Astrocyte (in vitro differentiated cells and primary cell): Measurements from ENCODE around the gene FAM124B. TPM values are rescaled to one million over a fixed set of nuclear protein-coding genes. Genes with fewer than 3 reads are reported as not detected.

Source experiments
- DNase-seq: peaks from one replicate; pipeline ENCODE4 v3.0.0-alpha.2; 2010; ENCODE audit warnings: low read depth
- FAIRE-seq: peaks from 2 replicates; lab custom pipeline; 2011; peaks lifted over from hg19 to GRCh38; lab: Jason Lieb, UNC
- H2AFZ ChIP-seq: 2 replicates; pipeline ENCODE4 v1.6.0; 2012; ENCODE audit warnings: low read depth, low read length, inconsistent platforms
- H3K27ac ChIP-seq: 2 replicates; pipeline ENCODE4 v1.5.1; 2011; ENCODE audit warnings: low read depth, low read length, inconsistent platforms
- H3K27me3 ChIP-seq: 2 replicates; pipeline ENCODE4 v1.6.0; 2011; ENCODE audit warnings: low read length, inconsistent platforms; ENCODE audit not compliant: insufficient read depth
- H3K36me3 ChIP-seq: 2 replicates; pipeline ENCODE4 v1.5.1; 2011; ENCODE audit warnings: low read length, inconsistent platforms; ENCODE audit not compliant: insufficient read depth
- H3K4me1 ChIP-seq: 2 replicates; pipeline ENCODE4 v1.5.1; 2011; ENCODE audit warnings: low read length, inconsistent platforms; ENCODE audit not compliant: insufficient read depth
- H3K4me2 ChIP-seq: 2 replicates; pipeline ENCODE4 v1.6.0; 2012; ENCODE audit warnings: low read length, inconsistent platforms
- H3K4me3 ChIP-seq: 2 replicates; pipeline ENCODE4 v1.5.1; 2011; ENCODE audit warnings: low read depth, mild to moderate bottlenecking, low read length, inconsistent platforms; ENCODE audit not compliant: insufficient read depth
- H3K79me2 ChIP-seq: 2 replicates; pipeline ENCODE4 v1.6.0; 2012; ENCODE audit warnings: mild to moderate bottlenecking, low read length, inconsistent platforms; ENCODE audit not compliant: insufficient read depth
- H3K9ac ChIP-seq: 2 replicates; pipeline ENCODE4 v1.6.0; 2012; ENCODE audit warnings: mild to moderate bottlenecking, low read length, inconsistent platforms
- H3K9me3 ChIP-seq: 2 replicates; pipeline ENCODE4 v1.5.1; 2012; ENCODE audit warnings: low read depth, mild to moderate bottlenecking, low read length, inconsistent platforms; ENCODE audit not compliant: insufficient read depth
- H4K20me1 ChIP-seq: 2 replicates; pipeline ENCODE4 v1.6.0; 2012; ENCODE audit warnings: low read length, inconsistent platforms; ENCODE audit not compliant: insufficient read depth
- H3K27ac Mint-ChIP-seq: one replicate; pipeline ENCODE4 v1.8.0; 2021; ENCODE audit warnings: mild to moderate bottlenecking, mixed read lengths; ENCODE audit not compliant: unreplicated experiment
- H3K27me3 Mint-ChIP-seq: one replicate; pipeline ENCODE4 v1.8.0; 2021; ENCODE audit warnings: low read depth, mixed read lengths; ENCODE audit not compliant: unreplicated experiment
- H3K36me3 Mint-ChIP-seq: one replicate; pipeline ENCODE4 v1.8.0; 2021; ENCODE audit warnings: low read depth, mixed read lengths; ENCODE audit not compliant: unreplicated experiment
- H3K4me1 Mint-ChIP-seq: one replicate; pipeline ENCODE4 v1.8.0; 2021; ENCODE audit warnings: low read depth, mixed read lengths; ENCODE audit not compliant: unreplicated experiment
- H3K4me3 Mint-ChIP-seq: one replicate; pipeline ENCODE4 v1.8.0; 2021; ENCODE audit warnings: mild to moderate bottlenecking, moderate library complexity, mixed read lengths; ENCODE audit not compliant: unreplicated experiment
- H3K9me3 Mint-ChIP-seq: one replicate; pipeline ENCODE4 v1.8.0; 2021; ENCODE audit warnings: mild to moderate bottlenecking, mixed read lengths; ENCODE audit not compliant: unreplicated experiment
- EZH2 ChIP-seq: IDR thresholded peaks from 2 replicates; pipeline ENCODE4 v1.6.1; 2012; ENCODE audit warnings: mild to moderate bottlenecking, low read length, inconsistent platforms; ENCODE audit not compliant: insufficient read depth
- total RNA-seq: library from RNA; stranded (reverse); gene quantifications from 2 replicates; pipeline ENCODE4 v1.2.1, GENCODE V29; 2021
- TF ChIP-seq, protein P1 (sequence below): IDR thresholded peaks from 2 replicates; pipeline ENCODE4 v1.5.1; 2011; ENCODE audit warnings: low read depth, mild to moderate bottlenecking, inconsistent platforms, low read length, moderate library complexity; ENCODE audit not compliant: insufficient read depth

Gene FAM124B
- total RNA-seq, 1 donor from 2014 or later, result not detected

DNA sequence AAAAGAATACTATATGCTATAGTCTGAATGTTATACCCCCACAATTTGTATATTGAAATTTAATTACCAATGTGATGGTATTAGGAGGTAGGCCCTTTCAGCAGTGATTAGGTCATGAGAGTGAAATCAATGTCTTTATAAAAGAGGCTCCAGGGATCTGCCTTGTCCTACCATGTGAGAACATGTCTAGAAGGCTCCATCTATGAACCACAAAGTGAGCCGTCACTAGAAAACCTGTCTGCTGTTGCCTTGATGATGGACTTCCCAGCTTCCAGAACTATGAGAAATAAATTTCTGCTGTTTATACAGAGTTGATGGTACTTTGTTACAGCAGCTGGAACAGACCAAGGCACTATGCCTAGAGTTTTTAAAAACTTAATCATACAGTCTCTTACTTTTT is 46.3 kb upstream of the FAM124B start:
- FAIRE-seq, result no peak
- H3K9ac ChIP-seq, result no peak overlapping the region
- no peaks in the 10 kb centered on the region for H3K9me3 ChIP-seq
- H3K36me3 ChIP-seq, result no peaks in the 10 kb centered on the region
- H3K4me3 ChIP-seq, result no peak overlapping the region
- TF ChIP-seq, protein P1, sequence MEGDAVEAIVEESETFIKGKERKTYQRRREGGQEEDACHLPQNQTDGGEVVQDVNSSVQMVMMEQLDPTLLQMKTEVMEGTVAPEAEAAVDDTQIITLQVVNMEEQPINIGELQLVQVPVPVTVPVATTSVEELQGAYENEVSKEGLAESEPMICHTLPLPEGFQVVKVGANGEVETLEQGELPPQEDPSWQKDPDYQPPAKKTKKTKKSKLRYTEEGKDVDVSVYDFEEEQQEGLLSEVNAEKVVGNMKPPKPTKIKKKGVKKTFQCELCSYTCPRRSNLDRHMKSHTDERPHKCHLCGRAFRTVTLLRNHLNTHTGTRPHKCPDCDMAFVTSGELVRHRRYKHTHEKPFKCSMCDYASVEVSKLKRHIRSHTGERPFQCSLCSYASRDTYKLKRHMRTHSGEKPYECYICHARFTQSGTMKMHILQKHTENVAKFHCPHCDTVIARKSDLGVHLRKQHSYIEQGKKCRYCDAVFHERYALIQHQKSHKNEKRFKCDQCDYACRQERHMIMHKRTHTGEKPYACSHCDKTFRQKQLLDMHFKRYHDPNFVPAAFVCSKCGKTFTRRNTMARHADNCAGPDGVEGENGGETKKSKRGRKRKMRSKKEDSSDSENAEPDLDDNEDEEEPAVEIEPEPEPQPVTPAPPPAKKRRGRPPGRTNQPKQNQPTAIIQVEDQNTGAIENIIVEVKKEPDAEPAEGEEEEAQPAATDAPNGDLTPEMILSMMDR, result no peak
- TF ChIP-seq EZH2, result no peak
- DNase-seq, result no peak
- Mint-ChIP-seq H3K9me3 (peaks cover 4% of the 10 kb centered on the region), H3K27ac (no peak overlapping the region), H3K4me3 (no peak overlapping the region), H3K27me3 (peaks cover 3% of the 10 kb centered on the region), H3K4me1 (no peaks in the 10 kb centered on the region), H3K36me3 (no peaks in the 10 kb centered on the region)
- H3K4me1 ChIP-seq, result no peaks in the 10 kb centered on the region
- no peak overlapping the region for H2AFZ ChIP-seq
- no peak overlapping the region for H3K27ac ChIP-seq
- no peaks in the 10 kb centered on the region for H3K27me3 ChIP-seq
- H3K79me2 ChIP-seq, result no peaks in the 10 kb centered on the region
- no peak overlapping the region for H3K4me2 ChIP-seq
- no peaks in the 10 kb centered on the region for H4K20me1 ChIP-seq

DNA sequence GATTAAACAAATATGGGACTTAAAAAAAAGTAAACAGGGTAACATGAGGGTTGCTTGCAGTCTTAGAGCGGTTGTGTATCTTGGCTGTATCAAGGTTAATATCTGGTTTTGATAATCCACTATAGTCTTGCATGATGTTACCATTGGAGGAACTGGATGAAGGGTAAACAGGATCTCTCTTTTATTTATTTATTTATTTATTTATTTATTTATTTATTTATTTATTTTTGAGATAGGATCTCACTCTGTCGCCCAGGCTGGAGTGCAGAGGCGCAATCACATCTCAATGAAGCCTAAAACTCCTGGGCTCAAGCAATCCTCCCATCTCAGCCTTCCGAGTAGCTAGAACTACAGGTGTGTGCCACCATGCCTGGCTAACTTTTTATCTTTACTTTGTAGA is 42.9 kb upstream of the FAM124B start:
- H3K27ac ChIP-seq, result no peak overlapping the region
- no peak overlapping the region for H3K4me3 Mint-ChIP-seq
- no peak overlapping the region for H3K4me3 ChIP-seq
- no peak for DNase-seq
- TF ChIP-seq EZH2, result no peak
- TF ChIP-seq, protein P1, result no peak
- H3K9me3 ChIP-seq, result no peaks in the 10 kb centered on the region
- no peaks in the 10 kb centered on the region for H3K36me3 ChIP-seq
- no peaks in the 10 kb centered on the region for H3K4me1 Mint-ChIP-seq
- no peak overlapping the region for H3K27ac Mint-ChIP-seq
- no peaks in the 10 kb centered on the region for H4K20me1 ChIP-seq
- no peak overlapping the region for H3K4me2 ChIP-seq
- H3K9ac ChIP-seq, result no peak overlapping the region
- no peaks in the 10 kb centered on the region for H3K36me3 Mint-ChIP-seq
- H3K27me3 Mint-ChIP-seq, result peaks cover 3% of the 10 kb centered on the region
- H2AFZ ChIP-seq, result no peak overlapping the region
- peaks cover 2% of the 10 kb centered on the region for H3K4me1 ChIP-seq
- no peaks in the 10 kb centered on the region for H3K79me2 ChIP-seq
- FAIRE-seq, result no peak
- H3K27me3 ChIP-seq, result no peaks in the 10 kb centered on the region
- peaks cover 4% of the 10 kb centered on the region for H3K9me3 Mint-ChIP-seq

DNA sequence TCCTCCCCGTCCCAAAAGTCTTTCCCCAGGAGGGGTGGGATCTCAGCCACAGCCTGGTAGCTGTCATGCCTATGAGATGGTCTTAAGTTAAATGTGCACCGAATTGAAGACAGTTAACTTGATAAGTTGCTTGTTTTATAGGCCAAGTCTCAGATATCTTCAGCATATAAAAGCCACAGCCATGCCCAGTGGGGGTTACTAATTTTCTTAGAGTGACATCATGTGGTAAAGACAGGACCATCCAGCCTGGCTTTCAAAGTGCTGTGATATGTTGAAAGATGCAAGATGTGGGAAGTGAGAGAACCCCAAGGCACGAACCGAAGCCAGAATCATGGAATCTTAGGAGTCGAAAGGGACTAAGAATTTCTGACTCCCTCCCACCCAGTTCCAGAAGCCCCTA is 42.1 kb upstream of the FAM124B start:
- peaks cover 3% of the 10 kb centered on the region for H3K27me3 Mint-ChIP-seq
- no peak overlapping the region for H3K27ac Mint-ChIP-seq
- TF ChIP-seq, protein P1, result no peak
- TF ChIP-seq EZH2, result no peak
- Histone ChIP-seq H3K4me1 (peaks cover 2% of the 10 kb centered on the region), H3K9ac (no peak overlapping the region), H3K27me3 (no peaks in the 10 kb centered on the region), H3K36me3 (no peaks in the 10 kb centered on the region), H3K9me3 (no peaks in the 10 kb centered on the region), H3K27ac (no peak overlapping the region), H3K79me2 (no peaks in the 10 kb centered on the region), H3K4me2 (no peak overlapping the region), H4K20me1 (no peaks in the 10 kb centered on the region), H2AFZ (no peak overlapping the region), H3K4me3 (no peak overlapping the region)
- H3K4me3 Mint-ChIP-seq, result no peak overlapping the region
- FAIRE-seq (no peak), DNase-seq (no peak)
- H3K4me1 Mint-ChIP-seq, result no peaks in the 10 kb centered on the region
- peaks cover 4% of the 10 kb centered on the region for H3K9me3 Mint-ChIP-seq
- no peaks in the 10 kb centered on the region for H3K36me3 Mint-ChIP-seq
